ENCODE measurements around the gene PIGS. TPM values are rescaled to one million over a fixed set of nuclear protein-coding genes. Genes with fewer than 3 reads are reported as not detected.

Gene PIGS
- total and polyA plus RNA-seq, 2 of the 13 experiments (the other 11 are each of a cell fraction or from before 2014, with no cell fraction given): 31.7 to 42.6 TPM

DNA sequence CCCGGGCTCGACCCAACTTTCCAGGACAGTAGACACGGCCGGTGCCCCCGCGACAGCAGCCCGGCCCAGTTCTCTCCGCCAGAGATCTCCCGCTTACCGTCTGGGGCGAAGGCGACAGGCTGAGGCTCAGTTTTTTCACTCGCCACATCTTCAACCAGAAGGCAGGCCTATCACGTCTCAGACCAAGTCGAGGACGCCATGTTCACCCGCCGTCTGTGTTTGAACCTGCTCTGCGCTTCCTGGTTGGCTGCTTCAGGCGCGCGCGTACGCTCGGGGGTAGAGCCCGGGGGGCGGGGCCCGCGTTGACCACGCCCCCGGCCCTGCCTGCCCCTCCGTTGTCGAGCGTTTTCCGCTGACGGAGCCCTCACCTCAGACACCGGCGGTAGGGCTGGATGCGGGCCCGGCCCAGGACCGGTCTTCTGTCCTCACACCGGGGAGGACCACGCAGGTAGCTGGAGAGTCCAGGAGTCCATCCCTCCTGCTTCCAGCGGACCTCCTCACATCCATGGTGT, 27.5 kb upstream of the PIGS start, which contains the start of gene SPAG5 (continued):
- TF ChIP-seq IRF9 (CRISPR knock-in tag; IDR thresholded peaks at IDR 0.05; ENCODE audit: borderline replicate concordance) (no peak), ZNF264 (CRISPR knock-in tag; IDR thresholded peaks at IDR 0.05) (no peak), ZNF800 (CRISPR knock-in tag; IDR thresholded peaks at IDR 0.05) (no peak), ZMAT3 (CRISPR knock-in tag; conservative IDR thresholded peaks at IDR 0.05) (peak; percentile 81), GPN1 (CRISPR knock-in tag; IDR thresholded peaks at IDR 0.05; ENCODE audit: borderline replicate concordance) (no peak), SIN3B (IDR thresholded peaks at IDR 0.05; ENCODE audit: low read length) (no peak; the same call in 1 of the 2 replicates), ARNT (IDR thresholded peaks at IDR 0.05) (no peak), CBX2 (IDR thresholded peaks at IDR 0.05; ENCODE audit: low read depth, low read length) (no peak), CBX2 (CRISPR knock-in tag; IDR thresholded peaks at IDR 0.05; ENCODE audit: low read depth) (no peak), AKAP8 (CRISPR knock-in tag; IDR thresholded peaks at IDR 0.05) (peak; percentile 56; the same call in 1 of the 2 replicates), JUNB (CRISPR knock-in tag; IDR thresholded peaks at IDR 0.05; ENCODE audit: borderline replicate concordance) (no peak), POGK (CRISPR knock-in tag; conservative IDR thresholded peaks at IDR 0.05) (peak; percentile 75; the same call in 1 of the 2 replicates), FOXJ3 (CRISPR knock-in tag; IDR thresholded peaks at IDR 0.05; ENCODE audit: borderline replicate concordance) (no peak), SAP130 (CRISPR knock-in tag; IDR thresholded peaks at IDR 0.05; ENCODE audit: low read depth) (peak; percentile 89), GABPB1 (CRISPR knock-in tag; IDR thresholded peaks at IDR 0.05) (peak; percentile 74; the same call in 1 of the 2 replicates), HOXA5 (CRISPR knock-in tag; IDR thresholded peaks at IDR 0.05) (peak; percentile 46; the same call in 1 of the 2 replicates), RXRA (CRISPR knock-in tag; IDR thresholded peaks at IDR 0.05) (peak; percentile 17; the same call in 1 of the 2 replicates), ZNF180 (CRISPR knock-in tag; IDR thresholded peaks at IDR 0.05; ENCODE audit: borderline replicate concordance, low read depth) (no peak), NFE2L1 (CRISPR knock-in tag; IDR thresholded peaks at IDR 0.05; ENCODE audit: borderline replicate concordance) (no peak), SRY (CRISPR knock-in tag; IDR thresholded peaks at IDR 0.05) (0 out of 2 replicates have a peak, but pooled peaks have one; percentile 37)
- TF ChIP-seq, protein P1, sequence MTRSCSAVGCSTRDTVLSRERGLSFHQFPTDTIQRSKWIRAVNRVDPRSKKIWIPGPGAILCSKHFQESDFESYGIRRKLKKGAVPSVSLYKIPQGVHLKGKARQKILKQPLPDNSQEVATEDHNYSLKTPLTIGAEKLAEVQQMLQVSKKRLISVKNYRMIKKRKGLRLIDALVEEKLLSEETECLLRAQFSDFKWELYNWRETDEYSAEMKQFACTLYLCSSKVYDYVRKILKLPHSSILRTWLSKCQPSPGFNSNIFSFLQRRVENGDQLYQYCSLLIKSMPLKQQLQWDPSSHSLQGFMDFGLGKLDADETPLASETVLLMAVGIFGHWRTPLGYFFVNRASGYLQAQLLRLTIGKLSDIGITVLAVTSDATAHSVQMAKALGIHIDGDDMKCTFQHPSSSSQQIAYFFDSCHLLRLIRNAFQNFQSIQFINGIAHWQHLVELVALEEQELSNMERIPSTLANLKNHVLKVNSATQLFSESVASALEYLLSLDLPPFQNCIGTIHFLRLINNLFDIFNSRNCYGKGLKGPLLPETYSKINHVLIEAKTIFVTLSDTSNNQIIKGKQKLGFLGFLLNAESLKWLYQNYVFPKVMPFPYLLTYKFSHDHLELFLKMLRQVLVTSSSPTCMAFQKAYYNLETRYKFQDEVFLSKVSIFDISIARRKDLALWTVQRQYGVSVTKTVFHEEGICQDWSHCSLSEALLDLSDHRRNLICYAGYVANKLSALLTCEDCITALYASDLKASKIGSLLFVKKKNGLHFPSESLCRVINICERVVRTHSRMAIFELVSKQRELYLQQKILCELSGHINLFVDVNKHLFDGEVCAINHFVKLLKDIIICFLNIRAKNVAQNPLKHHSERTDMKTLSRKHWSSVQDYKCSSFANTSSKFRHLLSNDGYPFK (CRISPR knock-in tag; IDR thresholded peaks at IDR 0.05; ENCODE audit: borderline replicate concordance): no peak; the same call in 1 of the 2 replicates
- TF ChIP-seq, protein P2, sequence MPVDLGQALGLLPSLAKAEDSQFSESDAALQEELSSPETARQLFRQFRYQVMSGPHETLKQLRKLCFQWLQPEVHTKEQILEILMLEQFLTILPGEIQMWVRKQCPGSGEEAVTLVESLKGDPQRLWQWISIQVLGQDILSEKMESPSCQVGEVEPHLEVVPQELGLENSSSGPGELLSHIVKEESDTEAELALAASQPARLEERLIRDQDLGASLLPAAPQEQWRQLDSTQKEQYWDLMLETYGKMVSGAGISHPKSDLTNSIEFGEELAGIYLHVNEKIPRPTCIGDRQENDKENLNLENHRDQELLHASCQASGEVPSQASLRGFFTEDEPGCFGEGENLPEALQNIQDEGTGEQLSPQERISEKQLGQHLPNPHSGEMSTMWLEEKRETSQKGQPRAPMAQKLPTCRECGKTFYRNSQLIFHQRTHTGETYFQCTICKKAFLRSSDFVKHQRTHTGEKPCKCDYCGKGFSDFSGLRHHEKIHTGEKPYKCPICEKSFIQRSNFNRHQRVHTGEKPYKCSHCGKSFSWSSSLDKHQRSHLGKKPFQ (CRISPR knock-in tag; IDR thresholded peaks at IDR 0.05; ENCODE audit: insufficient replicate concordance): no peak
